PC-9 (cell line): ENCODE measurements around the gene NR2E3.

Experiments
- EZH2 ChIP-seq: fragments of 200-600 bp; sonication (generic); IDR thresholded peaks from 2 replicates; pipeline ENCODE4 v1.8.0; 2017; ENCODE audit warnings: antibody characterized with exemption, low read depth
- TF ChIP-seq, protein P1 (sequence below): fragments of 200-600 bp; sonication (generic); conservative IDR thresholded peaks from 2 replicates; pipeline ENCODE4 v1.6.1; 2017; ENCODE audit warnings: mixed run types, antibody characterized with exemption, mild to moderate bottlenecking, moderate library complexity

DNA sequence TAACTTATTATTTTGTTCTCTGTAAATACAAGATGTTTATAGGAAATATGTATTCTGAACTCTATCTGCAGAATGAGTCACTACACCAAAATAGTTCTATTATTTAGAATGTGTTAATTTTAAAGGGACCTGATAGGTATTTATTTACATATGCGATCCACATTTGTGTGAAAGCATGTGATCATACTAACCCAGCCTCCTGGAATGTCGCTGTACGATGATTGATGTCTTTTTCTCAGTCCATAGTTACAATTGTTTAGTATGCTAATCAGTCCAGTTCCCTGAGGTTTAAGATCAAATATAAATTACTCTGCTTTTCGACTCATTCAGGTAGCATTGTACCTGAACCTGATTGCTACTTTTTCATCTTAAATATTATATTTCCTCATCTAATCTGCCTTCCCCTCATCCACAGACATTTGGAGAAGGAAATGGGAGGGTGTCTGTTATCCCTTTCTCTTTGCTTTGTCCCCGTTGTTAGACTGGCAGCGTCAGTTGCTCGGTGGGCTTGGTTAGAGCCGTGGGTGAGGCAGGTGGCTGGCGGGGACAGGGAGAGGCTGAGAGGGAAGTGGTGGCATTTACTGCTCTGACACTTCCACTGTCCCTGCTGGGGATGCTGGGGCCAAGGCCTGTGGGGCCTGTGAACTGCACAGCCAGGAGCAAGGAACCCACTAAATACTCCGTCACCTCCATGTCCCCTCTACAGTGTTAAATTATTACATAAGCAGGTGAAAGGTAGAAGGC lies 27.8 kb upstream of the NR2E3 start:
- TF ChIP-seq, protein P1, sequence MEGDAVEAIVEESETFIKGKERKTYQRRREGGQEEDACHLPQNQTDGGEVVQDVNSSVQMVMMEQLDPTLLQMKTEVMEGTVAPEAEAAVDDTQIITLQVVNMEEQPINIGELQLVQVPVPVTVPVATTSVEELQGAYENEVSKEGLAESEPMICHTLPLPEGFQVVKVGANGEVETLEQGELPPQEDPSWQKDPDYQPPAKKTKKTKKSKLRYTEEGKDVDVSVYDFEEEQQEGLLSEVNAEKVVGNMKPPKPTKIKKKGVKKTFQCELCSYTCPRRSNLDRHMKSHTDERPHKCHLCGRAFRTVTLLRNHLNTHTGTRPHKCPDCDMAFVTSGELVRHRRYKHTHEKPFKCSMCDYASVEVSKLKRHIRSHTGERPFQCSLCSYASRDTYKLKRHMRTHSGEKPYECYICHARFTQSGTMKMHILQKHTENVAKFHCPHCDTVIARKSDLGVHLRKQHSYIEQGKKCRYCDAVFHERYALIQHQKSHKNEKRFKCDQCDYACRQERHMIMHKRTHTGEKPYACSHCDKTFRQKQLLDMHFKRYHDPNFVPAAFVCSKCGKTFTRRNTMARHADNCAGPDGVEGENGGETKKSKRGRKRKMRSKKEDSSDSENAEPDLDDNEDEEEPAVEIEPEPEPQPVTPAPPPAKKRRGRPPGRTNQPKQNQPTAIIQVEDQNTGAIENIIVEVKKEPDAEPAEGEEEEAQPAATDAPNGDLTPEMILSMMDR, result no peak
- TF ChIP-seq EZH2, result no peak
